NCI-H1694 treated with DMSO at 0.1 percent for 48 hours (cell line): ENCODE data around the gene DLEC1.

Experiments
- DNase-seq: peaks from one replicate; lab custom pipeline; 2025; lab: John Stamatoyannopoulos, UW

DLEC1 gene

GRCh38 chr3:38108649-38109579, 69.9 kb downstream of the DLEC1 start:
- no peak for DNase-seq

DNA sequence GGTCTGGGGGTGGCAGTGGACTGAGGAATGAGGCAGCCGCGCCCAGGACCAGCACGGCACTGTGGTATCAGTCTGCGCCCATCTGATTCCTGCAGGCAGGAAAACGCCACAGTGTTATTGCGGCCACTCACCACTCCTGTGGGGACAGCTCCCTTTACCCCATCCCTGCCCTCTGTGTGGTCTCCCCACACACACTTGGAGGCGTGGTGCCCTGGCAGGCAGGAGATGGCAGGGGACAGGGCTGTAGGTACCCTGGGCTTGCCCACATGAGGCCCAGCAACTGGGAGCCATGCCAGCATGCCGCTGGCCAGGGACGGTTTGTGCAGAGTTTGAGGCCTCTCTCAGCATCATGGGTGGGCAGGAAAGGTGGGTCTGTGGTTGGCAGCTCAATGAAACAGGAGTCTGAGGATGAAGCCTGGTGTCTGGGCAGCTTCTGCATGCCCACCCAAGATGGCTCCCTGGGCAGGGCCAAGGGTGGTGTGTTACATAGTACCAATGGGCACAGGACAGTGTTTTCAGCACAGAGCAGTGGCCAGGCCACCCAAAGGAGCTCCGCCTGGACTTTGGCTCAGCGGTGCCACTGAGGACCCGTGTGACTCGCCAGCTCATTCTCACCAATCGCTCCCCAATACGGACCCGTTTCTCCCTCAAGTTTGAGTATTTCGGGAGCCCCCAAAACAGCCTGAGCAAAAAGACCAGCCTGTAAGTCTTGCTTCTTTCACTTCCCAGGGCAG, 70.7 kb downstream of the DLEC1 start:
- DNase-seq, result no peak

GRCh38 chr3:38110314-38111050, 71.5 kb downstream of the DLEC1 start:
- no peak for DNase-seq

DNA sequence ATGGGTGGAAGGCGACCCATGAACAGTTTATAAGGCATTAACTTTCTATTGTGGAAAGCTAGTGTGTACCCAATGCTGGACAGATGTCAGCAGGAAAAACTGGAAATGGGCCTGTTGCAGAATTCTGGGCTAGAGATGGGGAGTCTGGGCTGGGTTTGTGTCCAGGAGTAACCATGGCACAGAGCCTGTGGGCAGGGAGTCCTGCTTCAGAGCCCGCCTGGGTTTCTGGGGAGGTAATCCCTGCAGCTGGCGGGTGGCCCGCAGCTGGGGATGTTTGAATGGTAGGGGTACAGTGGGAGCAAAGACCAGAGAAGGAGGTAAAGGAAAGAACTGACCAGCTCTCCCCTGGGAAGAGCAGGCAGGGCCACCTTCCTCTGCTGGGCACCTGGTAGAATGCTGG, 72.2 kb downstream of the DLEC1 start:
- no peak for DNase-seq

DNA sequence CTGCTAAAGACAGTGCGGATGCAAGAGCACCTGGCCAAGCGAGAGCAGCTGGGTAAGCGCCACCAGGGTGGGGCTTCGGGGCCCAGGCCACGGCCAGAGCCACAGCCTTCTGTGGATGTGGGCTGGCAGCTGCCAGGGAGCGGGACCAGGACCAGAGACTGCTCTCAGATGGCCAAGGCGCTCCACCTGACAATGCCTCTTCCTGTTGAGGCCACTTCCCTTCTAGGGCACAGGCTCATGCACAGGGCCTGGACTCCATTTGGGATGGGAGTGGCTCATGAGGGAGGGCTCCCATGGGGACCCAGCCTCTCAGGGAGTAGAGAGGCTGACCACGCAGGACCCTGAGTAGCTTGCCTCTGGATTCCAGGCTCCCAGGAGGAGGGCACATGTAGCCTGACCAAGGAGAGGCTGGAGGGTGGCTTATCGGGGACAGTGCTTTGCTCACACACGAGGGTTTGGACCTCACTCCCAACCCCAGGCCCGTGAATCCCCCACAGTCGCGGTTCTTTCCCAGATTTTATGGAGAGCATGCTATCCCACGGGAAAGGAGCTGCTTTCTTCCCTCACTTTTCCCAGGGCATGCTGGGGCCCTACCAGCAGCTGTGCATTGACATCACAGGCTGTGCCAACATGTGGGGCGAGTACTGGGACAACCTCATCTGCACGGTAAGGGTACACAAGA, 72.8 kb downstream of the DLEC1 start:
- no peak for DNase-seq

DNA sequence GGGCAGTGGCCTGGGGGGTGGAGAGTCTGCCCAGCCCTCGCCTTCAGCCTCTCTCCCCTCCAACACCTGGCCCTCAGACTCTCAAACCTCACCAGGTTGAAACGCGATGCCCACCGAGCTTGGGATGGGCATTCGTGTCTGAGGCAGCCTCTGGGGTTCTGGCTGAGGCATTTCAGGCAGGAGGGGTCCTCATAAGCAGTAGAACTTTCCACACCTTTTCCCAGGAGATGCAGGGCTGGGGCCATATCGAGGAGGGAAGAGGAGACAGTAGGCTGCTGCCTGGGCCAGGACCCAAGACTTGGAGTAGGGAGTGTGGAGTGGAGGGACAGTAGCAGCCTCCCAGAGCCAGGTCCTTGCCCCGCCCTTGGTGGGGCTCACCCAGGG, 73.4 kb downstream of the DLEC1 start:
- DNase-seq, result no peak

GRCh38 chr3:38114052-38114874, 75.3 kb downstream of the DLEC1 start:
- DNase-seq, result no peak

- no peak for DNase-seq
Observed at GRCh38 chr3:38114875-38115644, 76.1 kb downstream of the DLEC1 start.

GRCh38 chr3:38115645-38116427, 76.8 kb downstream of the DLEC1 start:
- no peak for DNase-seq

GRCh38 chr3:38116471-38117162, 77.6 kb downstream of the DLEC1 start:
- DNase-seq, result no peak

GRCh38 chr3:38117163-38117716, 78.2 kb downstream of the DLEC1 start:
- no peak for DNase-seq

- DNase-seq, result no peak
Observed at GRCh38 chr3:38117748-38118420, 78.9 kb downstream of the DLEC1 start.

GRCh38 chr3:38118421-38119247, 79.6 kb downstream of the DLEC1 start:
- DNase-seq, result no peak

DNA sequence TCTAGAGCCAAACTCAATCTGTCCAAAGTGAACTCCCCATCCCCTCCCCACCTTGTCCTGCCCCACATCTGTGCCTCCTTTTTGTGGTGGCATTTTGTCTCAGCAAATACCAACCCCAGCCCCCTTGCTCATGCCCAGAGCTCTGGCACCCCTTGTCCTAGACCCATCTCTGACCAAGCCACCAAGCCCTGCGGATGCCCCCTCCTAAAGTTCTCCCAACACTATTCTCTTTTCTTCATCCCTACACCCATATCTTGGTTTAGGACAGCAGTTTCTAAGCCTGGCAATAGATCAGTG, 80.2 kb downstream of the DLEC1 start:
- no peak for DNase-seq

DNA sequence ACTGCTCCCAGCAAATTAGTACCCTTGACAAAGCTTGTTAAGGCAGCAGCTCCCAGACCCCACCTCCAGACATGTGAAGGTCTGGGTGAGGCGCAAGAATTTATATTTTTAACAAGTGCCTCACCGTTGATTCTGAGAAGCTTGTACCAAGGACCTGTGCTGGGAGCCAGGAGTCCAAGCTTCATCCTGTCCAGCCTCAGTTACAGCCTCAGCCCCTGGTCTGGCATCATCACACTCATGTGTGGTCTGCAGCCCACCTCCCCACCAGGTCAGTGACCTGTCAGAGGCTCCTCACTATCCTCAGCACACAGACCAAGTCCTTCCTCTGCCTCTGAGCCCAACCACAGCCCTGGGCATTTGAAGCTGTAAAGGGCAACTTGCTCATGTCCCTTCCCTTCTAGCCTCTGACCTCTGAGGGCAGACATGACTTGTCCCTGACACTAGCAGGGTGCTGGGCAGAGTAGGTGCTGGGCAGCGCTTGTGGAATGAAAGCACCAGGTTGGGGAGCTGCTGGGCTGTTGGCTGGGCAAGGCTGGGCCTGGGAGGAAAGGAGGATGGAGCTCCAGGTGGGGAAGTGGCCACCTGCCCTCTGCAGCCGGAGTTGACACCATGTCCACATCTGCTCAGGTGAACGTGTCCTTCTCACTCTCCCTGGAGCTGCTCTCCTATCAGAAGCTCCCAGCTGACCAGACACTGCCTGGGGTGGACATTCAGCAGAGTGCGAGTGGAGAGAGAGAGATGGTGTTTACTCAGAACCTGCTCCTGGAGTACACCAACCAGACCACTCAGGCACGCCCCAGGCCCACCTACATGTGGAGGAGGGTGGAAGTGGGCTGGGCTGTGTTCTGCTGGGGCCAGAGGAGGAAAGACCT, 81.0 kb downstream of the DLEC1 start:
- DNase-seq, result no peak
